ENCODE results near the gene PDXK.
A peak's percentile ranks its signal among the peaks of the same experiment; 100 is the strongest.

The PDXK gene

GRCh38 chr21:43733529-43734071 lies 14.7 kb downstream of the PDXK start:
- peaks cover 21% of the 10 kb centered on the region for H3K4me1 ChIP-seq (ENCODE audit: insufficient read depth, poor library complexity, severe bottlenecking)
- ATAC-seq (ENCODE audit: low read depth) = peak; percentile 17; the same call in 1 of the 3 replicates
- no peak for TF ChIP-seq CTCF (IDR thresholded peaks at IDR 0.05; ENCODE audit: poor library complexity, severe bottlenecking)
- H3K4me3 ChIP-seq (ENCODE audit: severe bottlenecking) = no peak overlapping the region
- H3K27me3 ChIP-seq (ENCODE audit: insufficient read depth, poor library complexity, severe bottlenecking) = no peaks in the 10 kb centered on the region
- H3K36me3 ChIP-seq (ENCODE audit: low read depth) = peaks cover 81% of the 10 kb centered on the region
- no peaks in the 10 kb centered on the region for H3K9me3 ChIP-seq (ENCODE audit: severe bottlenecking)
- DNase-seq (ENCODE audit: low spot score) = no peak
- H3K27ac ChIP-seq (ENCODE audit: poor library complexity, severe bottlenecking) = peak overlapping the region; percentile 96

DNA sequence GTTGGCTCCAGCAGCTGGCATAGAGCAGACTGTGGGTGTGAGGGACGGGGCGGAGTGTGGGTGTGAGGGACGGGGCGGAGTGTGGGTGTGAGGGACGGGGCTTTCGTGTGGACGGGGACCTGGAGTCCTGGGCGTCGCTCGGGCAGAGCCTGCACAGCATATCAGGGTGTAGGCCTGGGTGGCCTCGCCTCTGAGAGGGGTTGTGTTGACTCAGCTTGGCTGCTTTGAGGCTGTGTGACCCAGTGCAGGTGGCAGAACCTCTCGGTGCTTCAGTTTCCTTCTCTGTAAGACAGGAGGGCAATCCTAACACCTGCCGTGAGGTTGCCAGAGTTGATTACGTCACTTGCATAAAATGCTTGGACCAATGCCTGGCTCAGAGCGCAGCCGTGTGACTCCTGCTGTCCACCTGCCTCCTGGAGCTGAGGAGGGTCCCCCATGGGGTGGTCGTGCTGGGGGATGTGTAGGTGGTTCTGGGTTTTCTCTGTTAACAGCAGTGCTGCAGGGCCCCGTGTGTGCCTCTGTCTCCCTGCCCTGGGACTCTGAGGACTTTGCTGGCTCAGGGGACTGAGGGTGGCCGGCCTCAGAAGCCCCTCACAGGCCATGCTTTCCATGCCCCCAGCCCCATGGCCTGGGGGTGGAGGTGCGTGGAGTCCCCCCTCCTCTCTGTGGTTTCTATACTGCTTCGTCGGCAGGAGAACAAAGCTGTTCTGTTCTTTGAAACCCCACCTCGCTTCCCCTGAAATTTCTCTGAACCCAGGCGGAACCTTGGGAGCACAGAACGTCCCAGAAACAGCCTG lies 15.4 kb downstream of the PDXK start:
- peaks cover 88% of the 10 kb centered on the region for H3K36me3 ChIP-seq (ENCODE audit: low read depth)
- H3K4me3 ChIP-seq (ENCODE audit: severe bottlenecking) = no peak overlapping the region
- DNase-seq (ENCODE audit: low spot score) = no peak
- no peaks in the 10 kb centered on the region for H3K9me3 ChIP-seq (ENCODE audit: severe bottlenecking)
- peak overlapping the region; percentile 96 for H3K27ac ChIP-seq (ENCODE audit: poor library complexity, severe bottlenecking)
- peak; percentile 24 for ATAC-seq (ENCODE audit: low read depth)
- TF ChIP-seq CTCF (IDR thresholded peaks at IDR 0.05; ENCODE audit: poor library complexity, severe bottlenecking) = no peak
- H3K27me3 ChIP-seq (ENCODE audit: insufficient read depth, poor library complexity, severe bottlenecking) = no peaks in the 10 kb centered on the region
- H3K4me1 ChIP-seq (ENCODE audit: insufficient read depth, poor library complexity, severe bottlenecking) = peaks cover 21% of the 10 kb centered on the region

GRCh38 chr21:43734928-43735229 lies 15.9 kb downstream of the PDXK start:
- Histone ChIP-seq H3K9me3 (ENCODE audit: severe bottlenecking) (no peaks in the 10 kb centered on the region), H3K4me3 (ENCODE audit: severe bottlenecking) (no peak overlapping the region), H3K27ac (ENCODE audit: poor library complexity, severe bottlenecking) (peak overlapping the region; percentile 96), H3K27me3 (ENCODE audit: insufficient read depth, poor library complexity, severe bottlenecking) (no peaks in the 10 kb centered on the region), H3K36me3 (ENCODE audit: low read depth) (peaks cover 86% of the 10 kb centered on the region), H3K4me1 (ENCODE audit: insufficient read depth, poor library complexity, severe bottlenecking) (peaks cover 21% of the 10 kb centered on the region)
- DNase-seq (ENCODE audit: low spot score) = no peak
- ATAC-seq (ENCODE audit: low read depth) = no peak
- no peak for TF ChIP-seq CTCF (IDR thresholded peaks at IDR 0.05; ENCODE audit: poor library complexity, severe bottlenecking)

DNA sequence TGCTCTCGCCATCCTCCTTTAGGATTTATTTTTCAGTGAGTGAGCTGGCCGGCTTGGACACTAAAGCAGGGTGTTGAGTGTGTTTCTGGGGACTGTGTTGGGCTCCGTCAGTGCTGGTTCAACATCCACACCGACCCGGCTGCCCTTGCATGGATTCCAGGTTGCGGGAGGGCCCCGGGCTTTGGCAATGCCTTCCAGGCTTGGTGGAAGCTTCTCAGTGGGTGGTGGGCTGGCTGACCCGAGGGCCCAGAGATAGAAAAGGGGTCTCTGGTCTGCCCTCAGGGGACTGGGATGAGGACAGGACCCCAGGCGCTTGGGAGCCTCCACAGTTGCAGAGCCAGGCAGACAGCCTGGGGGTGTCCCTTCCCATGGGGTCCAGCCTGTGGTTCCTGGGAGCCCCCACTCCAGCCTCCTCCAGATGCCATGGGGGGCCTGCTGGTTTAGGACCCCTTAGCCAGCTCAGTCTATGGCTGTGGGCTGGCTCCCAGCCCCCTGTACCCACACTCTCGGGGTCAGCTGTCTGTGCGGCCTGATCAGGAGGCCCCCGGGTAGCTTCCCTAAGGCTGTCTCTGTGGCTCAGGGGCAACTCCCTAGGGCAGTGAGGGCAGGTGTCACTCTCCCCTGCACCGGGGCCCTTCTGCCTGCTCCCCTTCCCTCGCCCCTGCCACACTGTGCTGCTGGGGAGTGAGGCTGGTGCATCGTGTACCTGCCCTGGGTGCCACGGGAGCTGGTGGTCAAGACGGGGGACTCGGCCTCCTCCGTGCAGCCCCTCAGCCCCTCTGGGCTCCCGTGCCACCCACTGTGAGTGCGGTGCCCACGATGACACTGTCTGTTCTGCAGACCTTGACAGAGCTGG lies 16.5 kb downstream of the PDXK start:
- DNase-seq (ENCODE audit: low spot score) (no peak), ATAC-seq (ENCODE audit: low read depth) (no peak)
- no peak overlapping the region for H3K4me3 ChIP-seq (ENCODE audit: severe bottlenecking)
- peaks cover 18% of the 10 kb centered on the region for H3K4me1 ChIP-seq (ENCODE audit: insufficient read depth, poor library complexity, severe bottlenecking)
- no peak for TF ChIP-seq CTCF (IDR thresholded peaks at IDR 0.05; ENCODE audit: poor library complexity, severe bottlenecking)
- H3K36me3 ChIP-seq (ENCODE audit: low read depth) = peaks cover 86% of the 10 kb centered on the region
- no peaks in the 10 kb centered on the region for H3K27me3 ChIP-seq (ENCODE audit: insufficient read depth, poor library complexity, severe bottlenecking)
- H3K27ac ChIP-seq (ENCODE audit: poor library complexity, severe bottlenecking) = peak overlapping the region; percentile 96
- no peaks in the 10 kb centered on the region for H3K9me3 ChIP-seq (ENCODE audit: severe bottlenecking)
